VCaP (cell line): ENCODE results near the gene PADI1.

Experiments
- H3K27ac ChIP-seq: fragments of 450-650 bp; 2 replicates; pipeline ENCODE4 v1.5.1; 2017
- CTCF ChIP-seq: fragments of 450-650 bp; conservative IDR thresholded peaks from 2 replicates; pipeline ENCODE4 v1.5.1; 2017; ENCODE audit warnings: mild to moderate bottlenecking, moderate library complexity

PADI1 gene

GRCh38 chr1:17289721-17290120 lies 84.8 kb downstream of the PADI1 start:
- no peak for TF ChIP-seq CTCF
- no peak overlapping the region for H3K27ac ChIP-seq

- TF ChIP-seq CTCF = no peak
- H3K27ac ChIP-seq = no peak overlapping the region
Observed at GRCh38 chr1:17290553-17290952, 85.6 kb downstream of the PADI1 start.

- peak overlapping the region; percentile 86 for H3K27ac ChIP-seq
- TF ChIP-seq CTCF = no peak
Observed at GRCh38 chr1:17292299-17293160, 87.6 kb downstream of the PADI1 start.

- peak overlapping the region; percentile 86 for H3K27ac ChIP-seq
- TF ChIP-seq CTCF = no peak
Observed at GRCh38 chr1:17293681-17294425, 88.9 kb downstream of the PADI1 start.

- peak overlapping the region; percentile 86; the same call in 1 of the 2 replicates for H3K27ac ChIP-seq
- no peak for TF ChIP-seq CTCF
Observed at GRCh38 chr1:17295292-17295691, 90.4 kb downstream of the PADI1 start.
